Esophagus muscularis mucosa (tissue), 3 donors: ENCODE data around the gene PRR5.

Experiments
- CTCF ChIP-seq, 3 experiments: fragments of 200-600 bp in 2 of 3; fragments of 450-650 bp in 1 of 3; sonication (generic) in 2 of 3; IDR thresholded peaks; one replicate each; pipeline ENCODE4 v1.5.1; 2017 to 2019; ENCODE audit warnings: antibody characterized with exemption in 3 of 3, mild to moderate bottlenecking in 2 of 3, moderate library complexity in 1 of 3
- POLR2A ChIP-seq: fragments of 450-650 bp; IDR thresholded peaks from one replicate; pipeline ENCODE4 v1.6.1; 2017; ENCODE audit warnings: antibody characterized with exemption, moderate library complexity, mild to moderate bottlenecking, low read depth
- POLR2AphosphoS5 ChIP-seq, 2 donors: sonication (generic); formaldehyde crosslinking; IDR thresholded peaks; one replicate each; pipeline ENCODE4 v1.6.1; 2017; ENCODE audit warnings: antibody characterized with exemption in 2 of 2

- TF ChIP-seq CTCF (IDR thresholded peaks at IDR 0.05): no peak
- TF ChIP-seq POLR2A: no peak
- no peak for TF ChIP-seq POLR2AphosphoS5 (IDR thresholded peaks at IDR 0.05)
These were observed 63.7 kb downstream of the PRR5 start for GRCh38 chr22:44765571-44766285.
